ENCODE data around the gene RMI2.

The RMI2 gene

GRCh38 chr16:11310634-11310977 is 34.7 kb upstream of the RMI2 start:
- DNase-seq (ENCODE audit: low spot score) = no peak

DNA sequence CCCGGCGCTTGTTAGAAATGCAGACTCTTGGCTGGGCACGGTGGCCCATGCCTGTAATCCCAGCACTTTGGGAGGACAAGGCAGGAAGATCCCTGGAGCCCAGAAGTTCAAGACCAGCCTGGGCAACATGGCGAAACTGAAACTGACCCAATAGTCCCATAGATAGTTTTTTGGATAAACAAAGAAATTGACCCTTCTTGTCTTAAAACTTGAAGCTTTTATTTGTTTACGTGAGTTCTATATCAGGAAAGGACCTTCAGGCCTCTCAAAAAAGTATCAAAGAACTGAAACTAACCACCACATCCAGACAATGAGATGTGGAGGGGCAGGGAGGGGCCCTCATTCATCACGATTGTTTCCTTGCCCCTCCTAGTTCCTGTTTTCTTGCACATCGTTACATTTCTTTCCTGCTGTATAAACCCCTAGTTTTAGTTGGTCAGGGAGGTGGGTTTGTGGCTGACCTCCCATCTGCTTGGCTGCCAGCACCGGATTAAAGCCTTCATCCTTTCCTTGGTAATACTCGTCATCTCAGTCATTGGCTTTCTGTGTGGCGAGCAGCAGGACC is 34.2 kb upstream of the RMI2 start:
- no peak for DNase-seq (ENCODE audit: low spot score)

DNA sequence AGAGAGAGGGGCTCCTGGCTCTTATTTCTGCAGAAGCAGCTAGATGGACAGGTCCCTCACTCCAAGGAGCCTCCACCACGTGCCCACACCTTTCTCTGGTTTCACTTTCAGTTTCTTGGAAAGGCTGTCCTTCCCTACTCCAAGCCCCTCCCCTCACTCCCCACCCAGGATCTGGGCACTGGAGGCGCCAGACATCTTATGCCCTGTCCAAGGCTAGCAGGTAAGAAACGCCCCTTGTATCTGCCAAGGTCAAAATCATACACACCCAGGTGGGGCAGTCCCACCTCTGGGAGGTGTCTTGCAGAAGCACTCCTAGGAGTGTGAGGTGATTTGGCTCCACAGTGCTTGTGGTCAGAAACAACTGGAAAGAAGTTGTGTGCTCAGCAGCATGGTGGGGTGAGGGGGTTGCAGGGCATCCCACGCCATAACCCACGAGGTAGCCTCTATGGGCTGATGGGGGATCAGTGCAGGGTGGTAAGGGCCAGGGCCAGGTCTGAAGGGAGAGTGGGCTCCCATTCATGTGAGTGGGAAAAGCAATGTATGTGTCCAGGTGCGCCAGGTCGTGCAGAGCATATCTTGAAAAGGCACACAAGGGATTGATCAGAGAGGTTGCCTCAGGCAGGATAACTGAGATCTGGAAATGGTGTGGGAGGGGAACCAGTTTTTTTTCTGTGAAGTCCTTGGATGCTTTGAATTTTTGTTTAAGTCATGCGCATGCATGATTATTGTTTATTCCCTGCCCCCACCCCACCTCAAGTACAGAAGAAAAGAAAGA is 32.4 kb upstream of the RMI2 start:
- DNase-seq (ENCODE audit: low spot score) = peak; percentile 73

- DNase-seq (ENCODE audit: low spot score) = no peak
These were observed 31.6 kb upstream of the RMI2 start for GRCh38 chr16:11313493-11314308.

DNA sequence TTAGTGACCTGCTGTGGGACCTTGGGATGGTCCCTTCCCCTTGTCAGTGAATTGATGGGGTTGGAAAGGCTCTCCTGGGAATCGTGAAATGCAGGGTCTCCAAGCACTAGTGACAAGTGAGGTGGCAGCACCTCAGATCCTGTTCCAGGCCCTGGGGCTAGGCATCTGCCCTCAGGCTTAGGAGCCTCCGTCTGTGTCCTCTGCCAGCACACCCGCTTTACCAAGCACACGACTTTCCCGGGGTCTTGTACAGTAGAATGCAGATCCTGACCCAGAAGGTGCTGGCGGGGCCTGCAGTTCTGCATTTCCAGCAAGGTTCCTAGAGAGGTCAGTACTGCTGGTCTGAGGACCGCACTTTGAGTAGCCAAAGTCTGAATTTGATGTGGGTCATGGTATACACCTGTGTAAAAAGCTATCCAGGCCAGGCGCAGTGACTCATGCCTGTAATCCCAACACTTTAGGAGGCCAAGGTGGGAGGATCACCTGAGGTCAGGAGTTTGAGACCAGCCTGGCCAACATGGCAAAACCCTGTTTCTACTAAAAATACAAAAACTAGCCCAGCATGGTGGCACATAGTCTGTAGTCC is 30.9 kb upstream of the RMI2 start:
- no peak for DNase-seq (ENCODE audit: low spot score)

DNA sequence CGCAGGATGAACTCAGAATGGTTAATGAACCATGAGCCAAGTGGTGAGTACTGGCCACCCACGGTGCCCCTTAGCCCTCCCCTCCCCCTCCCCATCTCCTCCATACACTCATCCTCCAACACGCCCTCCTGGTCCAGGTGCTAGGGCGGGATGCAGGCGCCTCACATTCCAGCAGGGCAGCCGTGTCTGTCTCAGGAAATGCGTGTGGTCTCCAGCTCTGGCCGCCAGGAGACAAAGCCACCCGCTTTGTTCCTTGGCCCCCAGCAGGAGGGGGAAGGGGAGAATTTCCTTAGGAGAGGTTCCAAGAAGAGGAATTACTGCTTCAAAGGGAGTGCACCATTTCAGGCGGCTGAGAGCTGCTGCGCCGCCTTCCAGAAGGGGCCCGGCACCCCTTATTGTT is 29.7 kb upstream of the RMI2 start:
- DNase-seq (ENCODE audit: low spot score) = no peak

DNA sequence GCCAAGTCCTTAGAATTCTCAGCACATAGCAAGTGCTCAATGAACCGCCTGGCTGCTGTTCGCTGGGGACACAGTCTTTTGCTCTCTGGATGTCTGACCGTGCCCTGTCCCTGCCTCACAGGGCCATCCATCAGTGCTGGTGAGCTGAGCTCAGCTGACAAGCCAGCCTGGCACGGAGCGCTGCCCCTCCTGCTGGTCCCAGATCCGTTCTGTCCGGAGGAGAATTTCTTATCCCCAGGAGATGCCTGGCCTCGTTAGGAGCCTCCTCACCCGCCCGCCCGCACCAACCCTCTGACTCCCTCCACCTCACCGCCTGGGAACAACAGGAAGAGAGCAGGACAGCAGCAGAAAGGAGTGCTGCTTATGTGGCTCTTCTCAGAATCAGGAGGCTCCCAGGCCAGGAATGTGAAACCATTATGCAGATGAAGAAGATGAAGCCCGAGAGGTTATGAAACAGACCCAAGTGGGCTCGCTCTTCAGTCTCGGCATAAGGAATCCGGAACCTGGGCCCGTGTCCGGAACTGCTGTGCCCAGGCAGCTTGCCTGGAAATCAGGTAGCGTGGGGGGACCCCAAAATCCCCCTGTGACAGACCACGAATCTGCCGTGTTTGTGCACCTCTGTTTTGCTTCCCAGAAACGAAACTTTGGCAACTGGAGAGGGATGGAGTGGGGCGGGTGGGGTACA is 28.8 kb upstream of the RMI2 start:
- DNase-seq (ENCODE audit: low spot score) = no peak

- no peak for DNase-seq (ENCODE audit: low spot score)
These were observed 26.4 kb upstream of the RMI2 start for GRCh38 chr16:11318817-11319216.

DNA sequence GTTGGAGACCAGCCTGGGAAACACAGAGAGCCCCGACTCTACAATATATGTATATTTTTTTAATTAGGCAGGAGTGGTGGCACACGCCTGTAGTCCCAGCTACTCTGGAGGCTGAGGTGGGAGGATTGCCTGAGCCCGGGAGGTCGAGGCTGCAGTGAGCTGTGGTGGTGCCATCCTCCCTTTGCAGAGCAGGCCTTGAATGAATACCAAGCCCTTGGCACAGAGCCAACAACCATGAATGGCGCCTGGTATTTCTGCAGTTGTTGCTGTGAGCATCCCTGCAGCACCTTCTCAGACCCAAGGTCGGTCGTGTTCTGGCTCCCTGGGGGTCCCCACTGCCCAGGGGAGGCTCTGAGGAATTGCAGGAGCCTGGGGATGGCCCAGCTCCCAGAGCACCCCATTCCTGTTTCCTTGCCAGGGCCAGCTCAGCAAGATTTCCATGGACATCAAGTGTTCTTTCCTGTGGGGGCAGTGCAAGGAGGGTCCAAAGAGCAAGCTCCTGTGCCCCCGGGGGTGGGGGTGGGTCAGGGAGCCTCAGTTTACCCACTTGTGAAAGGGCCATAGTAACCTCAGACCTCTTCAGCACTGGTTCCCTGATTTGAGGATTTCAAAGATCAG is 25.6 kb upstream of the RMI2 start:
- DNase-seq (ENCODE audit: low spot score) = no peak

GRCh38 chr16:11320170-11320569 is 25.1 kb upstream of the RMI2 start:
- no peak for DNase-seq (ENCODE audit: low spot score)

DNA sequence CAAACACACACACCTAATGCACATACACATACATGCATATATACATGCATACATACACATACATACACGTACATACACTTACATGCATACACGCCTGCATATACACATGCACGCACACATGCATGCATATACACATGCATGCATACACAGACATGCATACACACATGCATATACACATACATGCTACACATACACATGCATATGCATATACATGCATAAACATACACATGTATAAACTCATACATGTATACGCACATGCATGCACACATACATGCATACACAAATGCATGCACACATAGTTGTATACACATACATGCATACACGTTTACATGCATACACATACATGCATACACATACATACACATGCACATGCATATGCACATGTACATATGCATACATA is 23.6 kb upstream of the RMI2 start:
- DNase-seq (ENCODE audit: low spot score) = no peak

DNA sequence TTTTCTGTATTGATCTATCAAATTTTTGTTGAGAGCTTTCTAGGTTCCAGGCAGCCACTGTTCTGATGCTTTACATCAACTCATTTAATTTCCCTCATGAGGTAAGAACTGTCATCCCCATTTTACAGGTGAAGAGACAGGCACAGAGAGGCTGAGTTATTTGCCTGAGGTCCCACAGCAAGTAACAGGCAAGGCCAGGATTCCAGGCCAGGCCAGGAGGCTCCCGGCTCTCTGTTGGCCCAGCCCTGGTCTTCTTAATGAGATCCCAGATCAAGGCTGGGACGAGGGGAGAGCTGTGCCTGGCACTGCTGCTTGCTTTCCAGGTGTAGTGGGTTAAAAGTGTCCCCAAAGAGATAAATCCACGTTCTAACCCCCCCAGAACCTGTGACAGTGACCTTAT is 22.4 kb upstream of the RMI2 start:
- no peak for DNase-seq (ENCODE audit: low spot score)

DNA sequence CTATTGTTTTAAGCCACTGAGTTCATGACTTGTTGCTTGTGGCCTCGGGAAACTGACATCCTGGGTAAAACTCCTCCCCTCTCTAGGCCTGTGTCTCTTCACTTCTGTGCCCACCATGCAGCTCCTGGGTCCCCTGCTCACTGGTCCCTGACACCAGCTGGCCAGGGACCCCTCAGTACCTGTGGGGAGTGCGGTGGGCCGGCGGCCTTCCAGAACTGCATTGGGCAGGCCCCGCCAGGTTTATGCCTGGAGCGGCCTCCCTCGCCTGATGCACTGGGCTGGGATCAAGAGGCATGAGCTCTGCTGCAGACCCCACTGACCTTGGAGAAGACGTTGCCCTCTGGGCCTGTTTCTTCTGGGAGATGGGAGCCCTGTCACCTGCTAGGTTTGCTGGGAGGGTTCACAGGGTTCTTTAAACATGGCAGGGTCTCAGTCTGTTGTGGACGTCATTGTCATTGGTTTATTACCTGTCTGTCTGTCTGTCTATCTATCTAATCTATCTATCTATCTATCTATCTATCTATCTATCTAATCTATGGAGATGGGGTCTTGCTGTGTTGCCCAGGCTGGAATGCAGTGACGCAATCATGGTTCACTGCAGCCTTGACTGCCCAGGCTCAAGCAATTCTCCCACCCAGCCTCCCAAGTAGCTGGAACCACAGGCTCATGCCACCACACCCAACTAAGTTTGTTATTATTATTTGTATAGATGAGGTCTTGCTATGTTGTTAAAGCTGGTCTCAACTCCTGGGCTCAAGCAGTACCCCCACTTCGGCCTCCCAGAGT is 21.5 kb upstream of the RMI2 start:
- DNase-seq (ENCODE audit: low spot score) = no peak

- DNase-seq (ENCODE audit: low spot score) = no peak
These were observed 19.7 kb upstream of the RMI2 start for GRCh38 chr16:11325404-11326083.

GRCh38 chr16:11326084-11326736 is 19.0 kb upstream of the RMI2 start:
- no peak for DNase-seq (ENCODE audit: low spot score)

- no peak for DNase-seq (ENCODE audit: low spot score)
These were observed 18.5 kb upstream of the RMI2 start for GRCh38 chr16:11326737-11327276.

- no peak for DNase-seq (ENCODE audit: low spot score)
These were observed 17.7 kb upstream of the RMI2 start for GRCh38 chr16:11327277-11328171.

Measured in LoVo (cell line).